ENCODE results near the gene PXMP2.

DNA sequence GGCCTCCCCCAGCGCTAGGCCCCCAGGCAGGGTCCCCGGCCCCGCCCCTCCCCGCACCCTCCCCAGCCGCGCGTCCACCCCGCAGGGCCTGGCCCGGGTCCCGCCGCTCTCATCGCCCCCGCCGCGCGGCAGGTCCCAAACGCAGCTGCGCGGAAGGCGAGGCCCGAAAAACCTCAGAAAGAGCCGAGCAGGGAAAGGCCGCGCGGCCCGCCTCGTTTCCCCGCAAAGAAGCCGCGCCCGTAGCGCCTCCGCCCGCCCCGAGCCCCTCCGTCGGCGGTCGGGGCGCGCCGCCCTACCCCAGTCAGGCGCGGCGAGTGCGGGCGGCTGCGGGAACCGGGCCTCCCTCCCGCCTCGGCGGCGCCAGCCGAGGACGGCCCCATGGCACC is 569 bp upstream of the PXMP2 start:
- TF ChIP-seq, protein P1, sequence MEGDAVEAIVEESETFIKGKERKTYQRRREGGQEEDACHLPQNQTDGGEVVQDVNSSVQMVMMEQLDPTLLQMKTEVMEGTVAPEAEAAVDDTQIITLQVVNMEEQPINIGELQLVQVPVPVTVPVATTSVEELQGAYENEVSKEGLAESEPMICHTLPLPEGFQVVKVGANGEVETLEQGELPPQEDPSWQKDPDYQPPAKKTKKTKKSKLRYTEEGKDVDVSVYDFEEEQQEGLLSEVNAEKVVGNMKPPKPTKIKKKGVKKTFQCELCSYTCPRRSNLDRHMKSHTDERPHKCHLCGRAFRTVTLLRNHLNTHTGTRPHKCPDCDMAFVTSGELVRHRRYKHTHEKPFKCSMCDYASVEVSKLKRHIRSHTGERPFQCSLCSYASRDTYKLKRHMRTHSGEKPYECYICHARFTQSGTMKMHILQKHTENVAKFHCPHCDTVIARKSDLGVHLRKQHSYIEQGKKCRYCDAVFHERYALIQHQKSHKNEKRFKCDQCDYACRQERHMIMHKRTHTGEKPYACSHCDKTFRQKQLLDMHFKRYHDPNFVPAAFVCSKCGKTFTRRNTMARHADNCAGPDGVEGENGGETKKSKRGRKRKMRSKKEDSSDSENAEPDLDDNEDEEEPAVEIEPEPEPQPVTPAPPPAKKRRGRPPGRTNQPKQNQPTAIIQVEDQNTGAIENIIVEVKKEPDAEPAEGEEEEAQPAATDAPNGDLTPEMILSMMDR (IDR thresholded peaks at IDR 0.05; ENCODE audit: insufficient read depth, low read depth, low read length) = no peak
- TF ChIP-seq EZH2 (IDR thresholded peaks at IDR 0.05; ENCODE audit: insufficient read depth, low read length) = no peak

Measured in astrocyte (in vitro differentiated cells and primary cell).